GM23338 (cell line): ENCODE results near the gene GSAP. TPM values are rescaled to one million over a fixed set of nuclear protein-coding genes. Genes with fewer than 3 reads are reported as not detected.

Experiments
- ATAC-seq: fragments of 200-7000 bp; cut with Tn5 transposase; 3 replicates; pipeline ENCODE4 v1.9.1; 2020
- DNase-seq: peaks from one replicate; pipeline ENCODE4 v3.0.0-alpha.2; 2015; ENCODE audit warnings: low spot score
- H2AFZ ChIP-seq: fragments of 200-600 bp; sonication (generic); 2 replicates; pipeline ENCODE4 v1.8.0; 2016; ENCODE audit warnings: antibody characterized with exemption, mild to moderate bottlenecking, moderate library complexity
- H3F3A ChIP-seq: fragments of 200-600 bp; sonication (generic); replicated peaks from 2 replicates; pipeline ENCODE4 v1.8.0; 2017; ENCODE audit warnings: antibody characterized with exemption, mixed run types, low read depth
- H3K27ac ChIP-seq: fragments of 200-600 bp; sonication (generic); 2 replicates; pipeline ENCODE4 v1.6.1; 2016; ENCODE audit warnings: low read depth
- H3K27me3 ChIP-seq: fragments of 200-600 bp; sonication (generic); 2 replicates; pipeline ENCODE4 v1.8.0; 2016; ENCODE audit warnings: mild to moderate bottlenecking, mixed run types, moderate library complexity; ENCODE audit not compliant: insufficient read depth
- H3K36me3 ChIP-seq: fragments of 200-600 bp; sonication (generic); 2 replicates; pipeline ENCODE4 v1.8.0; 2016; ENCODE audit warnings: mild to moderate bottlenecking; ENCODE audit not compliant: insufficient read depth
- H3K4me1 ChIP-seq: fragments of 200-600 bp; sonication (generic); 2 replicates; pipeline ENCODE4 v1.8.0; 2016; ENCODE audit warnings: mild to moderate bottlenecking, moderate library complexity; ENCODE audit not compliant: insufficient read depth
- H3K4me2 ChIP-seq: fragments of 200-600 bp; sonication (generic); 2 replicates; pipeline ENCODE4 v1.7.1; 2017; ENCODE audit warnings: mixed run types
- H3K4me3 ChIP-seq: fragments of 200-600 bp; sonication (generic); 2 replicates; pipeline ENCODE4 v1.6.1; 2016; ENCODE audit warnings: mixed run types
- H3K79me2 ChIP-seq: fragments of 200-600 bp; sonication (generic); replicated peaks from 2 replicates; pipeline ENCODE4 v1.8.0; 2017; ENCODE audit warnings: mild to moderate bottlenecking; ENCODE audit not compliant: insufficient read depth
- H3K9me2 ChIP-seq: fragments of 200-600 bp; sonication (generic); 2 replicates; pipeline ENCODE4 v1.8.0; 2017; ENCODE audit not compliant: insufficient read depth
- H4K20me1 ChIP-seq: fragments of 200-600 bp; sonication (generic); replicated peaks from 2 replicates; pipeline ENCODE4 v1.8.0; 2017; ENCODE audit warnings: mild to moderate bottlenecking; ENCODE audit not compliant: insufficient read depth
- H3K27ac Mint-ChIP-seq: 2 replicates; pipeline ENCODE4 v1.8.0; 2020; ENCODE audit warnings: inconsistent platforms, mild to moderate bottlenecking, moderate library complexity, mixed read lengths
- H3K27me3 Mint-ChIP-seq: 3 replicates; pipeline ENCODE4 v1.8.0; 2022; ENCODE audit warnings: low read depth, mild to moderate bottlenecking, moderate library complexity, mixed read lengths, inconsistent platforms; ENCODE audit not compliant: insufficient read depth, poor library complexity
- H3K36me3 Mint-ChIP-seq: 3 replicates; pipeline ENCODE4 v1.8.0; 2021; ENCODE audit warnings: low read depth, mild to moderate bottlenecking, inconsistent platforms, moderate library complexity, mixed read lengths
- H3K4me1 Mint-ChIP-seq: 3 replicates; pipeline ENCODE4 v1.8.0; 2020; ENCODE audit warnings: mild to moderate bottlenecking, inconsistent platforms, mixed read lengths
- H3K4me3 Mint-ChIP-seq: 3 replicates; pipeline ENCODE4 v1.8.0; 2021; ENCODE audit warnings: moderate library complexity, mild to moderate bottlenecking, inconsistent platforms, mixed read lengths
- H3K9me3 Mint-ChIP-seq: 3 replicates; pipeline ENCODE4 v1.8.0; 2020; ENCODE audit warnings: moderate library complexity, mild to moderate bottlenecking, inconsistent platforms, mixed read lengths
- CTCF ChIP-seq, 2 experiments: fragments of 200-600 bp in 1 of 2; sonication (generic) in 1 of 2; conservative IDR thresholded peaks; 2 replicates each; pipeline versions ENCODE4 v1.5.1 to v1.6.1; 2016 to 2017; ENCODE audit warnings: antibody characterized with exemption in 2 of 2, low read depth in 2 of 2, mild to moderate bottlenecking in 2 of 2, moderate library complexity in 1 of 2
- EZH2 ChIP-seq: fragments of 200-600 bp; sonication (generic); IDR thresholded peaks from one replicate; pipeline ENCODE4 v1.8.0; 2017; ENCODE audit warnings: antibody characterized with exemption, mild to moderate bottlenecking, low read depth; ENCODE audit not compliant: unreplicated experiment
- EZH2phosphoT487 ChIP-seq: fragments of 200-600 bp; sonication (generic); IDR thresholded peaks from one replicate; pipeline ENCODE4 v1.8.1; 2018; ENCODE audit warnings: antibody characterized with exemption; ENCODE audit not compliant: unreplicated experiment
- NANOG ChIP-seq: IDR thresholded peaks from 2 replicates; pipeline ENCODE4 v1.6.1; 2016; ENCODE audit warnings: antibody characterized with exemption, borderline replicate concordance
- STAT1 ChIP-seq: IDR thresholded peaks from one replicate; pipeline ENCODE4 v1.6.1; 2016; ENCODE audit warnings: antibody characterized with exemption; ENCODE audit not compliant: unreplicated experiment
- ZNF114 ChIP-seq: fragments of 250-450 bp; sonication (Bioruptor Pico); IDR thresholded peaks from 2 replicates; pipeline ENCODE4 v1.5.0; 2020; ENCODE audit warnings: mild to moderate bottlenecking, moderate library complexity
- ZNF462 ChIP-seq: fragments of 250-450 bp; sonication (Bioruptor Pico); IDR thresholded peaks from 2 replicates; pipeline ENCODE4 v1.5.0; 2020; ENCODE audit warnings: mild to moderate bottlenecking, moderate library complexity
- polyA plus RNA-seq: library from polyadenylated mRNA; unstranded; fragments of >200 nt; fragmentation: Nextera tagmentation; extraction: Ambion mirVana; gene quantifications from 2 replicates; pipeline ENCODE4 v1.2.1, GENCODE V29; 2016
- total RNA-seq: library from RNA; depleted of rRNA; stranded (reverse); fragments of >200 nt; shearing (Covaris generic); gene quantifications from 2 replicates; pipeline ENCODE4 v1.2.3, GENCODE V29; 2014

GSAP gene
- total and polyA plus RNA-seq, 2 experiments from 2014 or later = 0.63 to 1.1 TPM

GRCh38 chr7:77401002-77401401 lies 15.1 kb downstream of the GSAP start:
- H3K27me3 ChIP-seq = no peaks in the 10 kb centered on the region
- Mint-ChIP-seq H3K36me3 (0 out of 3 replicates have a peak, but pooled peaks cover 3% of the 10 kb centered on the region), H3K4me1 (peaks cover 20% of the 10 kb centered on the region), H3K27ac (peak overlapping the region; percentile 30; the same call in 1 of the 2 replicates), H3K9me3 (no peaks in the 10 kb centered on the region; the same call in 2 of the 3 replicates), H3K27me3 (peaks cover 2% of the 10 kb centered on the region), H3K4me3 (no peak overlapping the region)
- no peak overlapping the region for H3K4me2 ChIP-seq
- H3K36me3 ChIP-seq = no peaks in the 10 kb centered on the region
- H2AFZ ChIP-seq = no peak overlapping the region
- no peak overlapping the region for H3K4me3 ChIP-seq
- peaks cover 19% of the 10 kb centered on the region for H3K4me1 ChIP-seq
- TF ChIP-seq CTCF (conservative IDR thresholded peaks at IDR 0.05; ENCODE audit: low read depth in 2 of 2) (no peak), NANOG (no peak), EZH2phosphoT487 (no peak), ZNF114 (no peak), STAT1 (no peak), ZNF462 (CRISPR knock-in tag) (no peak), EZH2 (no peak)
- H3K27ac ChIP-seq = no peak overlapping the region
- H3K79me2 ChIP-seq = no peaks in the 10 kb centered on the region
- DNase-seq = no peak
- no peaks in the 10 kb centered on the region for H3K9me2 ChIP-seq
- no peaks in the 10 kb centered on the region for H3F3A ChIP-seq
- no peaks in the 10 kb centered on the region for H4K20me1 ChIP-seq
- no peak for ATAC-seq
